ENCODE results near the gene FBXL15.

Gene FBXL15, protein sequence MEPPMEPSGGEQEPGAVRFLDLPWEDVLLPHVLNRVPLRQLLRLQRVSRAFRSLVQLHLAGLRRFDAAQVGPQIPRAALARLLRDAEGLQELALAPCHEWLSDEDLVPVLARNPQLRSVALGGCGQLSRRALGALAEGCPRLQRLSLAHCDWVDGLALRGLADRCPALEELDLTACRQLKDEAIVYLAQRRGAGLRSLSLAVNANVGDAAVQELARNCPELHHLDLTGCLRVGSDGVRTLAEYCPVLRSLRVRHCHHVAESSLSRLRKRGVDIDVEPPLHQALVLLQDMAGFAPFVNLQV
- long read RNA-seq, donor 1, transcript FBXL15-201 (4 exons, 2,362 nt) = major isoform, 7 of 26 reads
- long read RNA-seq, donor 1, partial matches to known transcripts = 19 of 26 reads
- long read RNA-seq, donor 1, other reads (novel, unspliced or antisense) = 0 of 26 reads
- long read RNA-seq, donor 2, partial matches to known transcripts = 19 of 22 reads
- long read RNA-seq, donor 2, other reads (novel, unspliced or antisense) = 0 of 22 reads
- long read RNA-seq, donor 3, partial matches to known transcripts = 0 of 2 reads
- long read RNA-seq, donor 3, other reads (novel, unspliced or antisense) = 0 of 2 reads
- long read RNA-seq, donor 4, transcript FBXL15-201 (4 exons, 2,362 nt) = major isoform, 7 of 12 reads
- long read RNA-seq, donor 4, partial matches to known transcripts = 5 of 12 reads
- long read RNA-seq, donor 4, other reads (novel, unspliced or antisense) = 0 of 12 reads
- long read RNA-seq, donor 5, partial matches to known transcripts = 9 of 13 reads
- long read RNA-seq, donor 5, other reads (novel, unspliced or antisense) = 0 of 13 reads
- long read RNA-seq, donor 6, transcript FBXL15-201 (4 exons, 2,362 nt) = major isoform, 7 of 21 reads
- long read RNA-seq, donor 6, partial matches to known transcripts = 14 of 21 reads
- long read RNA-seq, donor 6, other reads (novel, unspliced or antisense) = 0 of 21 reads
- long read RNA-seq, donor 7, transcript FBXL15-201 (4 exons, 2,362 nt) = major isoform, 10 of 32 reads
- long read RNA-seq, donor 7, partial matches to known transcripts = 22 of 32 reads
- long read RNA-seq, donor 7, other reads (novel, unspliced or antisense) = 0 of 32 reads
- long read RNA-seq, donor 8, transcript FBXL15-201 (4 exons, 2,362 nt) = major isoform, 6 of 13 reads
- long read RNA-seq, donor 8, partial matches to known transcripts = 7 of 13 reads
- long read RNA-seq, donor 8, other reads (novel, unspliced or antisense) = 0 of 13 reads

DNA sequence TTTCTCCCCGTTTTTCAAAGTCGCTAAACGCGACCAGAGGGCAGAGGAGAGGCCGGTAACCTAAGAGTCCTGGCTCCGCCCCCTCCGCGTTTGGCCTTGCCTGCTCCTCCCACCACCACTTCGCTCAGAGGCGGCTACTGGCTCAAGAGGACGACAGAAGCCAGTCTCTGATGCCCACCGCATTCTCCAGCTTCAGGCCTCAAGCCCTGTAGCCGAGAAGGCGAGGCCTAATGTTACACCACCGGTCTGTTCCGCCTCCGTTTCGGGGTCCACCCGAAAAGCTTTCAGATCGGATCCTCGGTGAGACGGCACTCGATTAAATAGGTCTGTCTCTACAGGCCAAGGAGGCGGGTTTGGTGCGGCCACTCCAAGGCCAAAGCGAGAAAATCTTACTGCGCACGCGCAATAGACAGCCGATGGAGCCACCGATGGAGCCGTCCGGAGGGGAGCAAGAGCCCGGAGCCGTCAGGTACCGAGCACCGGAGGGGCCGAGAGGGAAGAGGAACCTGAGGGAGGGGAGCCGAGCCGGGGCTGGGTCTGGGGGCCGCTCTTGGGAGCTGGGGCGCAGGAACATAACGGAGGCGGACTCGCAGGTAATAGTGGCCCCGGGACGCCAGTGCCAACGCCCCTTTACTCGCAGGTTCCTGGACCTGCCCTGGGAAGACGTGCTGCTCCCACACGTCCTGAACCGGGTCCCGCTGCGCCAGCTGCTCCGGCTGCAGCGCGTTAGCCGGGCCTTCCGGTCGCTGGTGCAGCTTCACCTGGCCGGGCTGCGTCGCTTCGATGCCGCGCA, at the start of gene FBXL15:
FBXL15 (plus strand) TSS at position 123 of the 793 bp plus-strand sequence; CDS start at position 417, 294 bp downstream.
- peak; percentile 98 for DNase-seq

DNA sequence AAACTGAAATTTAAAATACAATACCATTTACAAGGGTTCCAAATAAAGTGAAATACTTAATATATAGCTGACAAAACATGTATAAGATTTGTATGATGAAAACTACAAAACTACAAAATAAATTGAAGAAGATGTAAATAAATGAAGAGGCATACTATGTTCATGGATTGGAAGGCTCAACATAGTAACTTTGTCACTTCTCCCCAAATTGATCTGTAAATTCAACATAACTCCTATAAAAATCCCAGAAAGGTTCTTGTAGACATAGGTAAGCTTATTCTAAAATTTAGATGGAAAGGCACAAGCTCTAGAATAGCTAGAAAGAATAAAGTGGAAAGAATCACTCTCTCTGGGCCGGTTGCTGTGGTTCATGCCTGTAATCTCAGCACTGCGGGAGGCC, 49.3 kb upstream of the FBXL15 start:
- no peak for DNase-seq

DNA sequence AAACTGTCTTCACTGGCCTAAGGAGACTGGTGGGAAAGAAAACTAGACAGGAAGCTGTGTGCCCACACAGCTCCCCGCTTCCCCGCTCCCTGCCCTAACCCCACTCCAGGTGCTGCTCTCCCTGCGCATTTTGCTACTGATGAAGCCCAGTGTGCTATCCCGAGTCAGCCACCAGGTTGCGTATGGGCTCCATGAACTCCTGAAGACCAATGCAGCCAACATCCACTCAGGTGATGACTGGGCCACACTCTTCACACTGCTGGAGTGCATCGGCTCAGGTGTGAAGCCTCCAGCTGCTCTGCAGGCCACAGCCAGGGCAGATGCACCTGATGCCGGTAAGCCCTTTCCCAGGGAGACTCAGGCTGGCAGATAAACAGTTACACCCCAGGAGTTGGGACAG, 45.4 kb upstream of the FBXL15 start:
- DNase-seq = no peak

DNA sequence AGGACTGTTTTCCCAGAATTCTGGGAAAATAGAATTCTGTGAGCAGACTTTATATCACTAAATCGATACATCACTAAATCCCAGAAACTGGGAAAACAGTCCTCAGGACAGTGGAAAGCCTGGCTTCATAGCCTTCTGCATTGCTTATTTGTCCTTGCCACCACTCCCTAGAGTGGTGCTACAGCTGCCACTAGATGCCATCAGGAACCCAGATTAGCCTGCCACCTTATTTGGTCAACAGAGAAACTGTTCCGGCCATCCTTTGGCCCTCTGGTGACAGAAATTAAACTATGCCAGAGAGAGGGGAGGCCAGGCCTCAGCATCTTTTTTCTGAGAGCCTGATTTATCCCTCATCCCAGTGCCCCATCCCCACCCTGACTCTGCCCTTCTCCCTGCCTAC, 44.8 kb upstream of the FBXL15 start:
- no peak for DNase-seq

DNA sequence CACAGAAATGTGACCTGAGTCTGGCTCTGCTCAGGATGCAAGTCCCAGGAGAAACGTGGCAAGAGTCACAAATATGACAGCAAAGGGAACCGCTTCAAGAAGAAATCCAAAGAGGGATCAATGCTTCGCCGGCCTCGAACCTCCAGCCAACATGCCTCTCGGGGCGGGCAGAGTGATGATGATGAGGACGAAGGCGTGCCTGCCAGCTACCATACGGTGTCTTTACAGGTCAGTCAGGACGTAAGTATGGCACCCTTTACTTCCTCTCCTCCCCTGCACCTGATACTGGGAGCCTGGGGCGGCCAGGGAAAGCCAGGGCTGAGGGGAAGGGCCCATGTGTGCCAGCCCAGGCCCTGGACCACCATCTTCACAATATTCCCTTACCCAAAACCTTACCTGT, 43.7 kb upstream of the FBXL15 start:
- no peak for DNase-seq

DNA sequence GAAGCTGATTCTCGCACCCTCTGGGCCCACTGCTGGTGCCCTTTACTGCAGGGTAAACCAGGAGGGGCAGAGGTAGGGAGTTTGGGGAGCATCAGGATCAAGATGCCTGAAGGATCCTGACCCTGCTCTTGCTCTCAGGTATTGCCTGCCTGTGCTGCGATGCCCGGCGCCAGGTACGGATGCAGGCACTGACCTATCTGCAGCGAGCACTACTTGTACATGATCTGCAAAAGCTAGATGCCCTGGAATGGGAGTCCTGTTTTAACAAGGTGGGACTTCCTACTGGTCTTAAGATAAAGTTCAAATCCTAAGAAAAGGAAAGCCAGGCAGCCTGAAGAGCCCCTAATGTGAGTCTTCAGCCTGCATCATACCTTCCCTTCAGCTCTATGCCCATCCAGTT, 41.3 kb upstream of the FBXL15 start:
- no peak for DNase-seq

DNA sequence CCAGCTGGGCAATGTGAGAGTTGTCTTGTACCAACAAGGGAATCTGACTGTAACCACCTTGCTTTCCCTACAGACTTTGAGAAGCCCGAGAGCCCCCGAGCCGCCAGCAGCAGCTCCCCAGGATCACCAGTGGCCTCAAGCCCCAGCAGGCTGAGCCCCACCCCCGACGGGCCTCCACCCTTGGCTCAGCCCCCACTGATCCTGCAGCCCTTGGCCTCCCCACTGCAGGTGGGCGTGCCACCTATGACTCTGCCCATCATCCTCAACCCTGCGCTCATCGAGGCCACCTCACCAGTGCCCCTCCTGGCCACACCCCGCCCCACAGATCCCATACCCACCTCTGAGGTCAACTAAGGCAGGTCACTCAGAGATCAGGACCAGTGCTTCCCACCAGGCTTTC, 38.7 kb upstream of the FBXL15 start:
- no peak for DNase-seq

DNA sequence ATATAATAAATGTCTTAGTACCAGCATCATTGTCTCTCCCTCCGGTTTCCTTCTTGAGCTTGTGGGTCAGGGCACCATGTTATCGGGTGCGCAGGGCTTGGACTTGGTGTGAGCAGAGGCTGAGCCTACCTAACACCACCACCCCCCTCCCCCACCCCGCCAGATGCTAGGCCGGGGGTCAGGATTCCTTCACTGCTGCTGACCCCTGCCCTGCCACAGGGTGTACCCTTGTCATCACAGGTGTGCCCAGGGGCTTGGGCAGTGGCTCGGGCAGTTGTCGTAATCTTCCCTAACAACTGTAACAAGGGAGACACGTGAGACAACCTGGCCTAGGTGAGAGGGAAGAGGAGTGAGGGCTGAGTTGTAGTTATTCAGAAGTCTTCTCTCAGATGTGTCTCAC, 37.8 kb upstream of the FBXL15 start:
- no peak for DNase-seq

DNA sequence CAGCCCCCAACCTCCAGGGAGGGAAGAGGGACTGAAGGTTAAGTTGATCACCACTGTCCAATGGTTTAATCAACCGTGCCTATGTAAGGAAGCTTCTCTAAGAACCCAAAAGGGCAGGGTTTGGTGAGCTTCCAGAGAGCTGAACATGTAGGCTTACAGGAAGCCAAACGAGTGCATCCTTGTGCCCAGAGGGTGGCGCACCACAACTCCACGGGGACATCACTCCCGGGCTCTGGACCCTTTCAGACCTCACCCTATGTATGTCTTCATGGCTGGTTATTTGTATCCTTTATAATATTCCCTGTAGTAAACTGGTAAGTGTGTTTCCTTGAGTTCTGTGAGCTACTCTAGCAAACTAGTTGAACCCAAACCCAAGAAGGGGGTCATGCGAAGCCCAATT, 36.6 kb upstream of the FBXL15 start:
- no peak for DNase-seq

DNA sequence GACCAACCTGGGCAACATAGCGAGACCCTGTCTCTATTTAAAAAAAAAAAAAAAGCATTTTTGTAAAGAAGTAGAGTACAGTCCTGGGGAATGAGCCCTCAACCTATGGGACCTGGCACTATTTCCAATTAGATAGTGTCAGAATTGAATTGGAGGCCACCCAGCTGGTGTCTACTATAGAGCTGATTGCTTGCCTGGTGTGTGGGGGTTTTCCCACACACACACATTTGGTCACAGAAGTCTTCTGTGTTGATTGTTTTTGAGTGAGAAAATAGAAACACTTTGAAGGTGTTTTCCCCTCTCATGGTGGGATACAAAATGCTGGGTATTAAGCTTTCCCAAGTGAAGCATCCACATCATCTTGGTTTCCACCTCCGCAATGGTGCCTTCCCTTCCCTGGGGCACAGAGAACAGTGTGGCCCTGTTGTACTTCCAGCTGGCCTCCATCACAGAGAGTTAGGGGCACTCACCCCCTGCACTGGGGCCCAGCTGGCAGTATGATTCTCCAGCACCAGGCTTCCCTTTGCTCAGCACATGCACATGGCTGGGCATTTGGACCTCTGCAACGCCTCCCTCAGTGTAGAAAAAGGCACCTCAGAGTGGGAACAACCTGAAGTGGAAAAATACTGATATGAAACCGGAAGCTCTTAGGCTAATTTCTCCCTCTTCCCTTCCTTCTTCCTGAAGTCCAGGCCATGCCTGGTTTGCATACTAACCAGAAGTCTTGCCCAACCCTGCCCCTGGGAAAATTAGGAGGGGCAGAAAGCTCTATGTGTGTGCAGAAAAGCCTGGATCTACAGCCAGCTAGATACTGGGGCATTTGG, 35.8 kb upstream of the FBXL15 start:
- no peak for DNase-seq

DNA sequence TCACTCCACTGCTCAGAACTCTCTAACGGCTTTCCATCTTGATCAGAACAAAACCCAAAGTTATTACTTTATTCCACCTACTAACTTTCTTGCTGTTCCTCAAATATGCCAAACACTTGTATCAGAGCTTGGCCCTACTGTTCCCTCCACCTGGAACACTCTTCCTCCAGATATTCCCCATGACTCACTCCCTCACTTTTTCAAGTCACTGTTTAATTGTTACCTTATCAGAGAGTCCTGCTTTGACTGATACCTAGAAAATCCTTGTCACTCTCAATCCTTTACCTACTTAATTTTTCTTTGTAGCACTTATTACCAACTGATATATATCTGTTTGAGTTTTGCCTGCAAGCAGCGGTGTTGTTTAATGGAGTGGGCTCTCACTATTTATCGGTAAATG, 30.7 kb upstream of the FBXL15 start:
- DNase-seq = no peak

DNA sequence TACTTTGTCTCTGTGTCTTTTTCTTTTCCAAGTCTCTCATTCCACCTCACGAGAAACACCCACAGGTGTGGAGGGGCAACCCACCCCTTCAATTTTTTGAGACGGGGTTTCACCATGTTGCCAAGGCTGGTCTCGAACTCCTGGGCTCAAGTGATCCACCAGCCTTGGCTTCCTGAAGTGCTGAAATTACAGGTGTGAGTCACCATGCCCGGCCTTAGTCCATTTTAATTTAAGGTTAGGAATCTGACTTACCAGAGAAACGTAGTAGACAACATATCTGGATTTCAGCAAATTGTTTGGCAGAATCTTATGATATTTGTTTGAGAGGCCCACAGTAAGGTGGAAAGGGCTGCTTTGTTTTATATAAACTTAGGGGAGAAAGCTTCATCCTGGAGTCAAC, 28.3 kb upstream of the FBXL15 start:
- DNase-seq = no peak

DNA sequence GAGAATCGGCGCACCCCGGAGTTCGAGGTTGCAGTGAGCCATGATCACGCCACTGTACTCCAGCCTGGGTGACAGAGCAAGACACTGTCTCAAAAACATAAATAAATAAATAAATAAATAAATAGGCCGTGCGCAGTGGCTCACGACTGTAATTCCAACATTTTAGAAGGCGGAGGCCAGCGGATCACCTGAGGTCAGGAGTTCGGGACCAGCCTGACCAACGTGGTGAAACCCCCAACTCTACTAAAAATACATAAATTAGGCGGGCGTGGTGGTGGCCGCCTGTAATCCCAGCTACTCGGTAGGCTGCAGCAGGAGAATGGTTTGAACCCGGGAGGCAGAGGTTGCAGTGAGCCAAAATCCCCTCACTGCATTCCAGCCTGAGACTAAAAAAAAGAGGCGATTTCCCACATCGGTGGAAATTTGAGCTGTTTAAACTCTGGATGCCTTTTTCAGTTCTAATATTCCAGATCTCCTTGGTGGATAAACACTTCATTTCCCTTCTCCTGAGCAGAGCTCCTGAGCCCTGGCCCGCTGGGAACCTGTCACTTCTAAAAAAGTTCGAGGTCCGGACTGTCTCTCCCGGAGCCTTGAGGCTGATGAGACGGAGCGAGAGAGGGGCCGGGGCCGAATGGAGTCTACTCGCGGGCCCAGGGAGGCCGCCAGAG, 27.1 kb upstream of the FBXL15 start:
- no peak for DNase-seq

DNA sequence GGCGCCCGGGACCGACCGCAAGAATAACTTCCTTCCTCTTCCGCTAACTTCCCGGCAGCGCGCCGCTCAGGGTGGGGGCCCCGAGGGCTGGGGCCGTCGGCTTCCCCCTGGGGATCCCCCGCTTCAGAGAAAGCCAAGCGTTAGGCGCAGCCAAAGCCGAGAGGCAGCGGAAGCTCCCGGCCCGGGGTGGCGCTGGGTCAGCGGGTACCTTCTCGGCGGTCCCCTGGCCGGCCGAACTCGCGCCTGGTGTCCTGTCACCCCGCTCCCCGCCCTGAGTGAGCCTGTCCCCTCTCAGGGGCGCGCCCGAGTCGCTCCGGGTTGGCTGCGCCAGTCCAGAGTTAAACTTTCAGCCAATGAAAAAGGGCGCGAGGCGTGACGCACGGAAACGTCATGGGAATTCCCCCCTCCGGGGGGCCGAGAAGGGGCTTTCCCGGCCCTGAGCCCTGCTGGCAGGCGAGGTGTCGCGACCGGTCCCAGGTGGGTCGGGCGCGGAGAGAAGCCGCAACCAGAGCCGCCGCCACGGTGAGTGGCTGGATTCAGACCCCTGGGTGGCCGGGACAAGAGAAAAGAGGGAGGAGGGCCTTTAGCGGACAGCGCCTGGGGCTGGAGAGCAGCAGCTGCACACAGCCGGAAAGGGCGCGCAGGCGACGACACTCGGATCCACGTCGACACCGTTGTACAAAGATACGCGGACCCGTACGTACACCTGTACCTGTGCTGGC, 26.4 kb upstream of the FBXL15 start:
- peak; percentile 98 for DNase-seq

DNA sequence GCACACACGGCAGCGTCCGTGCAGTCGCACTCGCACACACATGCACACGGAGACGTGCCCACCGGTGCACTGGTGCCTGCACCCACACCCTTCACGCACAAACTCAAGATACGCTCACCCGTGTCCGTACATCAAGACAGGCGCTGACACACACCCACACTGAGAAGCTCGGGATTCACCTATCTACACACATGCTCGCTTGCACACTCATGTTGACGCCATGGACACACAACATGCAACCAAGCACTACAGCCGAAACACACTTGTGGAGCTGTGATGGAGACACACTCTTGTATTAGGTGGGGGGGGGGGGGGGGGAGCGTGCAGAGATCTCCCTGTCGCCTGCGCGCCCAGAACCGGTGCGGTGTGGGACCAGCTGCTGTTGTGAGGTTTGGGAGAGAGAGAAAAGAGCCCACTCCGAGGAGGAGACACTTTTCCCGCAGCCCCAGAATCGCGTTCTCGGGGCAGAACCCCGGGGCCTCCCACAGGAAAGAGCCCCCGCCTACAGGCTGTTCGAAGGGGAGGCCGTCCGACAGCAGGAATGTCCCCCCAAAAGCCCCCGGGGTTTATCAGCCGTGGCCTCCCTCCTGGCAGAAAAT, 25.7 kb upstream of the FBXL15 start:
- no peak for DNase-seq

DNA sequence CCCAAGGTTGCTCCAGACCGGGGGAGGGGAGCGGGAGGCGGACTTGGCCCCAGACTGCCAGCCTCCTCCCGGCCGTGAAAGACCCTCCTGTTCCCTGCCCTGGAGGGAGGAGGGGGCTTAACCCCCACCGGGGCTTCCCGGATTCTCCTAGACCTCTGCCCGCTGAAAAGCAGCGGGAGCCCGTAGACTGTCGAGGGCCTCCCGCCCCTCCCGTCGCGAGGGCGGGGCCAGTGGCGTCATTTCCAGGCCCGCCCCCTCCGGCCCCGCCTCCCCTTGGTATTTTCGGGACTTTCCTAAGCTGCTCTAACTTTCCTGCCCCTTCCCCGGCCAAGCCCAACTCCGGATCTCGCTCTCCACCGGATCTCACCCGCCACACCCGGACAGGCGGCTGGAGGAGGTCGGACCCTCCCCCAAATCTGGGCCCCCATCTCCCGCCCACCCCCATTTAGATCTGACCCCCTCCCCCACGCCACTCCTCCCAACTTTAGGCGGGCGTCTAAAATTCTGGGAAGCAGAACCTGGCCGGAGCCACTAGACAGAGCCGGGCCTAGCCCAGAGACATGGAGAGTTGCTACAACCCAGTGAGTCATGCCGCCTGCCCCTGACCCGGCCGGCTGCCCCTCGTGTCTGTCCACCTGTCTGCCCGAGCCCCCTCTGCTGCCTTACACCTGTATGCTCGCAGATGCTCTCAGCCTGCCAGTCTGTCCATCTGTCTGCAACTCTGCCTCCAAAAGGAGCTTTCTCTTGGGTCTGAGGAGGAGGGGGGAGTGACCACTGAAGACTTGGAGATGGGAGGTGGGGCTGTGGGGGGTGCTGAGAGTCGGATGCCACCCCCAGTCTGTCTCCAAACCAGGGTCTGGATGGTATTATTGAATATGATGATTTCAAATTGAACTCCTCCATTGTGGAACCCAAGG, 25.0 kb upstream of the FBXL15 start, which contains the start of gene NFKB2:
NFKB2 (plus strand) TSS at position 306 of the 917 bp plus-strand sequence; CDS start at position 561, 255 bp downstream.
- peak; percentile 84 for DNase-seq

DNA sequence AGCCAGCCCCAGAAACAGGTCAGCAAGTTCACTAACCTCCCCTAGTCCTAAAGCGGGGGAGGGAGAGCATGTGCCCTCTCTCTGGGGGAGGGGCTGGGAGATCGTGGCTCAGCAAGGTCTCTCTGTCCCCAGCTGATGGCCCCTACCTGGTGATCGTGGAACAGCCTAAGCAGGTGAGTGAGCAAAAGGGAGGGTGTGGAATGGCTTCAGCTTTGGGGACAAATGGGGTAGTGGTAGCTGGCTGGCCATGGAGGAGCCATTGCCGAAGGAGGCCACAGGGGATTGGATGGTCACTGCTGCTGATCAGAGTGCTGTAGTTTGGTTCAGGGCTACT, 24.4 kb upstream of the FBXL15 start:
- DNase-seq = no peak

DNA sequence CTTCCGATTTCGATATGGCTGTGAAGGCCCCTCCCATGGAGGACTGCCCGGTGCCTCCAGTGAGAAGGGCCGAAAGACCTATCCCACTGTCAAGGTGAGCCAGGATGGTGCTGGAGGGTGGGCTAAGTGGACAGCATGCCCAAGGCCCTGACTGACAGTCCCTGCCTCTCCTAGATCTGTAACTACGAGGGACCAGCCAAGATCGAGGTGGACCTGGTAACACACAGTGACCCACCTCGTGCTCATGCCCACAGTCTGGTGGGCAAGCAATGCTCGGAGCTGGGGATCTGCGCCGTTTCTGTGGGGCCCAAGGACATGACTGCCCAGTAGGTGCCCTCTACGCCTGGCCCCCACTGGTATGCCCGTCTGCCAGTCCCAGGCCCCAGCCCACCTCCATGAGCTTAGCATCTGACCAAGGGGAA, 23.9 kb upstream of the FBXL15 start:
- no peak for DNase-seq

Data from right kidney (tissue), 9 donors.